HepG2 (cell line): ENCODE results near the gene PSEN1. TPM values are rescaled to one million over a fixed set of nuclear protein-coding genes. Genes with fewer than 3 reads are reported as not detected.

Experiments
- ATAC-seq: fragments of 200-7000 bp; cut with Tn5 transposase; 3 replicates; pipeline ENCODE4 v1.9.1; 2020; ENCODE audit warnings: mild to moderate bottlenecking, moderate library complexity
- BruUV-seq: library from RNA; stranded (reverse); fragments of 400-500 nt; replicated peaks from 2 replicates; lab custom pipeline; 2021; lab: Mats Ljungman, UMichigan
- CTCF ChIA-PET: fragments of 300-600 bp; formaldehyde crosslinking; extraction: SDS; loops from one replicate; lab custom pipeline; 2021; ENCODE audit warnings: low total read pairs, inconsistent platforms, low intra/inter-chr PET ratio; lab: Yijun Ruan, JAX
- POLR2A ChIA-PET: fragments of 350-600 bp; sonication (Branson Sonifier 250); formaldehyde crosslinking; loops from one replicate; lab custom pipeline; 2020; ENCODE audit warnings: antibody characterized with exemption, inconsistent platforms; lab: Yijun Ruan, JAX
- DNase-seq: peaks from one replicate; pipeline ENCODE4 v3.0.0-alpha.2; 2015; ENCODE audit warnings: low spot score
- FAIRE-seq: peaks from 3 replicates; lab custom pipeline; 2011; peaks lifted over from hg19 to GRCh38; lab: Jason Lieb, UNC
- H2AFZ ChIP-seq: one replicate; pipeline ENCODE4 v1.6.1; 2011; ENCODE audit warnings: low read length, inconsistent platforms
- H3K27ac ChIP-seq: fragments of 300-600 bp; 3 replicates; pipeline ENCODE4 v1.8.0; 2011; ENCODE audit warnings: mixed run types, mild to moderate bottlenecking, mixed read lengths, low read length, inconsistent platforms; ENCODE audit not compliant: insufficient read depth; ENCODE audit errors: extremely low read length
- H3K27me3 ChIP-seq, 2 experiments: fragments of 200-600 bp in 1 of 2; 2 replicates in 1 of 2; 3 replicates in 1 of 2; pipeline versions ENCODE4 v1.6.0 to v1.8.0; 2011; ENCODE audit warnings: low read length in 2 of 2, mild to moderate bottlenecking in 2 of 2, moderate library complexity in 2 of 2, inconsistent platforms in 1 of 2; ENCODE audit not compliant: insufficient read depth in 2 of 2, control insufficient read depth in 1 of 2
- H3K36me3 ChIP-seq, 2 experiments: fragments of 200-600 bp in 1 of 2; replicated peaks in 1 of 2; 2 replicates in 1 of 2; 3 replicates in 1 of 2; pipeline versions ENCODE4 v1.5.1 to v1.8.0; 2011; ENCODE audit warnings: low read length in 2 of 2, inconsistent platforms in 1 of 2; ENCODE audit not compliant: insufficient read depth in 2 of 2, control insufficient read depth in 1 of 2
- H3K4me1 ChIP-seq: 2 replicates; pipeline ENCODE4 v1.5.1; 2012; ENCODE audit warnings: low read length, inconsistent platforms; ENCODE audit not compliant: insufficient read depth
- H3K4me2 ChIP-seq: 2 replicates; pipeline ENCODE4 v1.6.0; 2011; ENCODE audit warnings: low read depth, low read length, inconsistent platforms
- H3K4me3 ChIP-seq, 3 experiments: fragments of 200-600 bp in 1 of 3; sonication (generic), shearing (Covaris generic) in 1 of 3; replicated peaks in 1 of 3; 2 replicates each; pipeline ENCODE4 v1.5.1; 2011 to 2016; ENCODE audit warnings: low read length in 3 of 3, inconsistent platforms in 2 of 3, low read depth in 2 of 3, mild to moderate bottlenecking in 2 of 3, control low read depth in 1 of 3, mixed read lengths in 1 of 3; ENCODE audit not compliant: insufficient read depth in 1 of 3
- H3K79me2 ChIP-seq: one replicate; pipeline ENCODE4 v1.6.1; 2011; ENCODE audit warnings: low read length, inconsistent platforms; ENCODE audit not compliant: insufficient read depth
- H3K9ac ChIP-seq: 2 replicates; pipeline ENCODE4 v1.6.0; 2011; ENCODE audit warnings: mild to moderate bottlenecking, low read depth, low read length, inconsistent platforms; ENCODE audit not compliant: insufficient read depth
- H3K9me3 ChIP-seq: 2 replicates; pipeline ENCODE4 v1.5.1; 2012; ENCODE audit warnings: mild to moderate bottlenecking, low read length
- H4K20me1 ChIP-seq: 2 replicates; pipeline ENCODE4 v1.6.0; 2011; ENCODE audit warnings: inconsistent platforms, mild to moderate bottlenecking, low read length, moderate library complexity; ENCODE audit not compliant: insufficient read depth
- ZNF768 ChIP-seq: sonication (generic); formaldehyde crosslinking; IDR thresholded peaks from 2 replicates; pipeline ENCODE4 v1.4.0; 2020; ENCODE audit warnings: missing genetic modification reagents
- WGBS: methylation state at CpG from one replicate; pipeline ENCODE4 v1.1.6; 2017; ENCODE audit warnings: low lambda C conversion rate; 5-methylcytosine and 5-hydroxymethylcytosine counted together
- in situ Hi-C: cut with HindIII; loops from 2 replicates; pipeline ENCODE4 v1.10.0; 2017; ENCODE audit warnings: low pct_unique_long_range_greater_than_20kb; ENCODE audit not compliant: extremely low pct_ligation_motif_present
- intact Hi-C: fragments of 100-400 bp; cut with micrococcal nuclease; formaldehyde crosslinking; loops from one replicate; pipeline ENCODE4 v1.10.0; 2022; ENCODE audit not compliant: unreplicated experiment
- polyA plus RNA-seq, 8 experiments: library from polyadenylated mRNA; depleted of rRNA in 3 of 8; stranded (reverse) in 7 of 8; unstranded in 1 of 8; fragments of >200 nt; fragmentation: Illumina TruSeq in 4 of 8; extraction: Trizol in 4 of 8; gene quantifications; 2 replicates each; pipeline versions ENCODE4 v1.2.1 to v1.2.3, GENCODE V29; 2011 to 2016; ENCODE audit warnings: low read depth in 4 of 8, missing spikeins in 1 of 8, mixed read lengths in 1 of 8; ENCODE audit not compliant: insufficient read depth in 1 of 8
- total RNA-seq, 5 experiments: library from RNA; depleted of rRNA; stranded (reverse); fragments of >200 nt; fragmentation: Illumina TruSeq; extraction: Trizol; gene quantifications; 2 replicates each; pipeline ENCODE4 v1.2.3, GENCODE V29; 2016; ENCODE audit warnings: low read depth in 1 of 5
- TF ChIP-seq, protein P1 (sequence below): sonication (generic); formaldehyde crosslinking; IDR thresholded peaks from 2 replicates; pipeline ENCODE4 v1.9.0; 2021; ENCODE audit warnings: mild to moderate bottlenecking, missing genetic modification reagents

Gene PSEN1
- total and polyA plus RNA-seq, 2 of the 13 experiments (the other 11 are each of a cell fraction or from before 2014, with no cell fraction given), result 12.5 to 26.6 TPM

GRCh38 chr14:73248108-73248868 lies 112.0 kb downstream of the PSEN1 start:
- in situ Hi-C loops, result no loop called here
- Histone ChIP-seq H3K4me1 (no peaks in the 10 kb centered on the region), H3K36me3 (no peaks in the 10 kb centered on the region), H3K27me3 (peaks cover 7 to 33% of the 10 kb centered on the region in 2 experiments), H3K79me2 (no peaks in the 10 kb centered on the region), H3K9ac (no peak overlapping the region), H3K9me3 (no peaks in the 10 kb centered on the region), H3K4me3 (no peak overlapping the region), H4K20me1 (no peaks in the 10 kb centered on the region), H3K4me2 (no peak overlapping the region), H3K27ac (no peak overlapping the region), H2AFZ (no peak overlapping the region)
- BruUV-seq, result no TSS peak
- POLR2A ChIA-PET, result no interaction called here
- 22% methylated on average over 6 of the region's 9 CpGs for WGBS
- intact Hi-C loops, result no loop called here
- ATAC-seq (no peak), FAIRE-seq (no peak), DNase-seq (no peak)
- CTCF ChIA-PET, result no interaction called here
- no peak for TF ChIP-seq ZNF768 (CRISPR knock-in tag)
- TF ChIP-seq, protein P1, sequence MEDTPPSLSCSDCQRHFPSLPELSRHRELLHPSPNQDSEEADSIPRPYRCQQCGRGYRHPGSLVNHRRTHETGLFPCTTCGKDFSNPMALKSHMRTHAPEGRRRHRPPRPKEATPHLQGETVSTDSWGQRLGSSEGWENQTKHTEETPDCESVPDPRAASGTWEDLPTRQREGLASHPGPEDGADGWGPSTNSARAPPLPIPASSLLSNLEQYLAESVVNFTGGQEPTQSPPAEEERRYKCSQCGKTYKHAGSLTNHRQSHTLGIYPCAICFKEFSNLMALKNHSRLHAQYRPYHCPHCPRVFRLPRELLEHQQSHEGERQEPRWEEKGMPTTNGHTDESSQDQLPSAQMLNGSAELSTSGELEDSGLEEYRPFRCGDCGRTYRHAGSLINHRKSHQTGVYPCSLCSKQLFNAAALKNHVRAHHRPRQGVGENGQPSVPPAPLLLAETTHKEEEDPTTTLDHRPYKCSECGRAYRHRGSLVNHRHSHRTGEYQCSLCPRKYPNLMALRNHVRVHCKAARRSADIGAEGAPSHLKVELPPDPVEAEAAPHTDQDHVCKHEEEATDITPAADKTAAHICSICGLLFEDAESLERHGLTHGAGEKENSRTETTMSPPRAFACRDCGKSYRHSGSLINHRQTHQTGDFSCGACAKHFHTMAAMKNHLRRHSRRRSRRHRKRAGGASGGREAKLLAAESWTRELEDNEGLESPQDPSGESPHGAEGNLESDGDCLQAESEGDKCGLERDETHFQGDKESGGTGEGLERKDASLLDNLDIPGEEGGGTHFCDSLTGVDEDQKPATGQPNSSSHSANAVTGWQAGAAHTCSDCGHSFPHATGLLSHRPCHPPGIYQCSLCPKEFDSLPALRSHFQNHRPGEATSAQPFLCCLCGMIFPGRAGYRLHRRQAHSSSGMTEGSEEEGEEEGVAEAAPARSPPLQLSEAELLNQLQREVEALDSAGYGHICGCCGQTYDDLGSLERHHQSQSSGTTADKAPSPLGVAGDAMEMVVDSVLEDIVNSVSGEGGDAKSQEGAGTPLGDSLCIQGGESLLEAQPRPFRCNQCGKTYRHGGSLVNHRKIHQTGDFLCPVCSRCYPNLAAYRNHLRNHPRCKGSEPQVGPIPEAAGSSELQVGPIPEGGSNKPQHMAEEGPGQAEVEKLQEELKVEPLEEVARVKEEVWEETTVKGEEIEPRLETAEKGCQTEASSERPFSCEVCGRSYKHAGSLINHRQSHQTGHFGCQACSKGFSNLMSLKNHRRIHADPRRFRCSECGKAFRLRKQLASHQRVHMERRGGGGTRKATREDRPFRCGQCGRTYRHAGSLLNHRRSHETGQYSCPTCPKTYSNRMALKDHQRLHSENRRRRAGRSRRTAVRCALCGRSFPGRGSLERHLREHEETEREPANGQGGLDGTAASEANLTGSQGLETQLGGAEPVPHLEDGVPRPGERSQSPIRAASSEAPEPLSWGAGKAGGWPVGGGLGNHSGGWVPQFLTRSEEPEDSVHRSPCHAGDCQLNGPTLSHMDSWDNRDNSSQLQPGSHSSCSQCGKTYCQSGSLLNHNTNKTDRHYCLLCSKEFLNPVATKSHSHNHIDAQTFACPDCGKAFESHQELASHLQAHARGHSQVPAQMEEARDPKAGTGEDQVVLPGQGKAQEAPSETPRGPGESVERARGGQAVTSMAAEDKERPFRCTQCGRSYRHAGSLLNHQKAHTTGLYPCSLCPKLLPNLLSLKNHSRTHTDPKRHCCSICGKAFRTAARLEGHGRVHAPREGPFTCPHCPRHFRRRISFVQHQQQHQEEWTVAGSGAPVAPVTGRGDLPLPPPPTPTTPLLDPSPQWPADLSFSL (CRISPR knock-in tag), result peak; percentile 12; the same call in 1 of the 2 replicates
